Esophagus muscularis mucosa (tissue), 4 donors: ENCODE data around the gene CD59.

ENCODE experiments used
- CTCF ChIP-seq, 3 experiments: fragments of 200-600 bp in 2 of 3; fragments of 450-650 bp in 1 of 3; sonication (generic) in 2 of 3; IDR thresholded peaks; one replicate each; pipeline ENCODE4 v1.5.1; 2017 to 2019; ENCODE audit warnings: antibody characterized with exemption in 3 of 3, mild to moderate bottlenecking in 2 of 3, moderate library complexity in 1 of 3
- EP300 ChIP-seq: sonication (generic); formaldehyde crosslinking; IDR thresholded peaks from one replicate; pipeline ENCODE4 v1.6.1; 2017; ENCODE audit warnings: antibody characterized with exemption
- POLR2A ChIP-seq: fragments of 450-650 bp; IDR thresholded peaks from one replicate; pipeline ENCODE4 v1.6.1; 2017; ENCODE audit warnings: antibody characterized with exemption, moderate library complexity, mild to moderate bottlenecking, low read depth

GRCh38 chr11:33668468-33668825 lies 67.8 kb downstream of the CD59 start:
- TF ChIP-seq EP300: no peak
- TF ChIP-seq CTCF (IDR thresholded peaks at IDR 0.05): no peak
- TF ChIP-seq POLR2A: no peak
